Gastroesophageal sphincter (tissue), 3 donors: ENCODE measurements around the gene ATRAID.
A peak's percentile ranks its signal among the peaks of the same experiment; 100 is the strongest.

Experiments used
- CTCF ChIP-seq, 4 experiments: fragments of 200-600 bp in 2 of 4; fragments of 450-650 bp in 2 of 4; sonication (generic) in 1 of 4; IDR thresholded peaks; one replicate each; pipeline ENCODE4 v1.5.1; 2017 to 2019; ENCODE audit warnings: antibody characterized with exemption in 4 of 4, mild to moderate bottlenecking in 2 of 4, moderate library complexity in 2 of 4
- EP300 ChIP-seq: sonication (generic); formaldehyde crosslinking; IDR thresholded peaks from one replicate; pipeline ENCODE4 v1.6.1; 2017; ENCODE audit warnings: antibody characterized with exemption, mild to moderate bottlenecking

DNA sequence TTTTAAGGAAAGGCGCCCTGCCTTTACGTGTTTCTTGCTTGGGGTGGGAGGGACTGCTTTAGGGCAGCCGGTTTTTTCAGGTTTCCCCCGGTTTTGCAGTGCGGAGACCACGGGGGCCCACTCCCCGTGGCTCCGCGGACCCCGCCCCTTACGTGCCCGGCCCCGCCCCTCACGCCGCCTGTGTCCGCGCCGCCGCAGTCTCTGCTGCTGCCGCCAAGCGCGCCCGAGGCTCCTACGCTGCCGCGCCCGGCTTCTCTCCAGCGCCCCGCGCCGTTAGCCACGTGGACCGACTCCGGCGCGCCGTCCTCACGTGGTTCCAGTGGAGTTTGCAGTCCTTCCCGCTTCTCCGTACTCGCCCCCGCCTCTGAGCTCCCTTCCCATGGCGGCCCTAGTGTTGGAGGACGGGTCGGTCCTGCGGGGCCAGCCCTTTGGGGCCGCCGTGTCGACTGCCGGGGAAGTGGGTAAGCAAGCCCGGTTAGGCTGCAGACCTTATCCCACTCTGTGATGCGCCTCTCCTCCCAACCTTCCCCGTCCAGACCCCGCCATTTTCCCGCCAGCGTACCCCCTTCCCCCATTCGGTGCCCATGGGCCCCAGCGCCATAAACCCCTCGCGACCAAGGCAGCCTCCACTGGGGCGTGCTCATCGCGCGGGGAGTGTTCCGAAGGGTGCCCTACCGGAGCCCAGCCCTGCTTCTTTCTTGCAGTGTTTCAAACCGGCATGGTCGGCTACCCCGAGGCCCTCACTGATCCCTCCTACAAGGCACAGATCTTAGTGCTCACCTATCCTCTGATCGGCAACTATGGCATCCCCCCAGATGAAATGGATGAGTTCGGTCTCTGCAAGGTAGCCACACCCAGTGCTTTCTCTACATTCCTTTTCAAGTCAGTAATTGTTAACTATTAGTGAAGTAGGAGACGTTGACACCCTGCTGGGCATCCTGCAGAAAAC lies 5.6 kb downstream of the ATRAID start, which contains the start of gene CAD:
- TF ChIP-seq CTCF (IDR thresholded peaks at IDR 0.05) (peak in 3 of 4 experiments; percentile 44 to 47 (median 45)), EP300 (no peak)
